ENCODE measurements around the gene ORC4.

Gene ORC4

GRCh38 chr2:148020111-148021058, at the start of gene ORC4:
TSS of gene ORC4 (minus strand) at chr2:148020737. CDS start at chr2:147975958, 44,779 bp downstream.
- DNase-seq (ENCODE audit: low read depth), result peak; percentile 98

GRCh38 chr2:148067801-148068200, 47.3 kb upstream of the ORC4 start:
- no peak for DNase-seq (ENCODE audit: low read depth)

DNA sequence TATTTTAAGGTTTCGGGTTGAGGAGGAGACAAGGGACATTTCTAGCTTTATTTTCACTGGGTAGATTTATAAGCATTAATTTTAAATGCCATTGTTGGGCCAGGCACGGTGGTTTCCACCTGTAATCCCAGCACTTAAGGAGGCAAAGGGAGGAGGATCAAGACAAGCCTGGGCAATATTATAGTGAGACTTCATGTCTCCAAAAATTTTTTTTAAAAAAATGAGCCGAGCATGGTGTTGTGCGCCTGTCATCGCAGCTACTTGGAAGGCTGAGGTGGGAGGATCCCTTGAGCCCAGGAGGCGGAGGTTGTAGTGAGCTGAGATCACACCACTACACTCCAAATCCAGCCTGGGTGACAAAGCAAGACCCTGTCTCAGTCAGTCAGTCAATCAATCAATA, 45.4 kb upstream of the ORC4 start:
- no peak for DNase-seq (ENCODE audit: low read depth)

- DNase-seq (ENCODE audit: low read depth), result no peak
These were observed 43.1 kb upstream of the ORC4 start for GRCh38 chr2:148063633-148064032.

GRCh38 chr2:148058641-148059040, 38.1 kb upstream of the ORC4 start:
- peak; percentile 9 for DNase-seq (ENCODE audit: low read depth)

GRCh38 chr2:148052687-148053086, 32.1 kb upstream of the ORC4 start:
- DNase-seq (ENCODE audit: low read depth), result no peak

DNA sequence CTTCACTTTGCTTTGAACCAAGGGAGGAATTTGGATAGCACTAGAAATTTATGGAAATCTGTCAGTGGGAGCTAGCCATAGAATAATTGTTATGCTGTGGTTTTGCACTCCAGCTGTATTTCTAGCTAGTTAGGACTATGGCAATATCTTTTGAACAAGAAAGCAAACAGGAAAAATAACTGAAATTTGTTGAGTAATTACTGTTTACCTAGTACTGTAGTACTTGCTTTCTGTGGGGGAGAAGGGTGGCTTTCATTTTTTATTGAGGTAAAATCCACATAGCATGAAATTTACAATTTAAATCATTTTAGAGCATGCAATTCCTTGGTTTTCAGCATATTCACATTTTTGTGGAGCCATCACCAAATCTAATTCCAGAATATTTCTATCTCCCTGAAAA, 28.7 kb upstream of the ORC4 start:
- no peak for DNase-seq (ENCODE audit: low read depth)

GRCh38 chr2:148048475-148049221, 28.1 kb upstream of the ORC4 start:
- no peak for DNase-seq (ENCODE audit: low read depth)

DNA sequence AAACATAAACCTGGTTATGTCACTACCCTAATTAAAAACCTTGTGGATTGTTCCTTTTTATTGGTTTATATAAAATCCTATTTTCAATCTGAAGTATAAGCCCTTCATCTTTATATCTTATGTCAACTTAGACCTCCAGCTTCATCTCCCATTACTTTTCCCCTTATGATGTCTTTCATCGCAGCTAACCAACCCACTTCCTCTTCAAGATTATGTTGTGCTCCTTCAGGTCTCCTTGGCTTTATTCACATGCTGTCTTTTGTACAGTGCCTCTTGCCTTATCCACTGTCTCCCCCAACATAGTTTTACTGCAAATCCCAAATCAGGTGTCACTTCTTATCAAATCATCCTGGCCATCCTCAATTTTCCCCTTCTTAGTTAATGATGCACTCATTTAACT, 26.3 kb upstream of the ORC4 start:
- DNase-seq (ENCODE audit: low read depth), result no peak

- DNase-seq (ENCODE audit: low read depth), result no peak
These were observed 23.8 kb upstream of the ORC4 start for GRCh38 chr2:148044322-148044721.

GRCh38 chr2:148042219-148042618, 21.7 kb upstream of the ORC4 start:
- no peak for DNase-seq (ENCODE audit: low read depth)

DNA sequence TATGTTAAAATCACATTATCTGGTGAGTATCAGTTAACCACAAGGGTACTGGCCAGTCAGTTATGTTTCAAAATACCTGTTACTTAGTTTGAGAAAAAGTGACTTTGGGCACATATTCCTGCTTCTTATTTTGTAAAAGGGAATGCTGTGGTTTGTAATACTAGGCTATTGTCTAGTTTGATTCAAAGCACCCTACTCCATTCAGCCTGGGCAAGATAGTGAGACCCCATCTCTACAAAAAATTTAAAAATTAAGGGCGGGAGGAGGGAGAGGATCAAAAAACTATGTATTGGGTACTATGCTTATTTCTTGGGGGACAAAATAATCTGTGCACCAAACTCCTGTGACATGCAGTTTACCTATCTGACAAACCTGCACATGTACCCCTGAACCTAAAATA, 19.2 kb upstream of the ORC4 start:
- DNase-seq (ENCODE audit: low read depth), result no peak

- DNase-seq (ENCODE audit: low read depth), result no peak
These were observed 11.7 kb upstream of the ORC4 start for GRCh38 chr2:148032215-148032614.

GRCh38 chr2:148031152-148031551, 10.6 kb upstream of the ORC4 start:
- no peak for DNase-seq (ENCODE audit: low read depth)

- no peak for DNase-seq (ENCODE audit: low read depth)
These were observed 8.2 kb upstream of the ORC4 start for GRCh38 chr2:148028781-148029180.

DNA sequence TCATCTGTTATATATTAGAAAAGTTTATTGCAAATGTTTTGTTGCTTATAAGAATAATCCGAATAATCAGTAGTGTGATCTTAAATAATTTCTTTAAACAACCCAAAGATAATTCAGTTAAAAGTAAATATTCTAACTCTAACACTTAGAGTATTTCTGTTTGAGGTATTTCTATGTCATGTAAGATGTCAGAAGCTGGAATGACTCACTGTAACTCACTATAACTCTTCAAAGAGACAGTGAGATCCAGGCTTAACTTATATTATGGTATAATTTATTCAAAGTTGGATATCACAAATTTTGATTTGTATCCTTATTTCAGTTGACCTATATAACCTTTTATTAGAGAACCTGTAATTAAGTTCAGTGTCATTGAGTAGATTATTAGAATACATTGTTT, 7.3 kb upstream of the ORC4 start:
- DNase-seq (ENCODE audit: low read depth), result no peak

GRCh38 chr2:148026573-148026972, 6.0 kb upstream of the ORC4 start:
- DNase-seq (ENCODE audit: low read depth), result no peak

- DNase-seq (ENCODE audit: low read depth), result no peak
These were observed 3.3 kb upstream of the ORC4 start for GRCh38 chr2:148023861-148024260.

- DNase-seq (ENCODE audit: low read depth), result no peak
These were observed 2.3 kb upstream of the ORC4 start for GRCh38 chr2:148022882-148023281.

DNA sequence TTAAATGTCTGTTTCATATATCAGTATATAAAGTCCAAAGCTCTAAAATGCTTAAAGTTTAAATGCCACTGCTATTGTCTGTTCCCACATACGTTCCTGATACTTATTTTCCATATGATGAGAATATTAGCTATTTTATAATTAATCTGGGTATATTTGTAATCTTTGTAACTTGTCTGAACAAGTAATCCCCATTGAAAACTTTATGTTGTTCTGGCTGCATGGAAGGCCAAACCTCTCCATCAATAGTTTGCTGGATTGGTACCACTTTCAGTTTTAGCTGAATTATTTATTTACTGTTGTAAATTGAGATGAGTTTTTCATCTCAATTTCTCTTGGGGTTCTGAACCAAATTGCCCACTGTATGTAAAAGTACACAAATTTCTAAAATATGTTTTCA, 1.8 kb upstream of the ORC4 start:
- no peak for DNase-seq (ENCODE audit: low read depth)

DNA sequence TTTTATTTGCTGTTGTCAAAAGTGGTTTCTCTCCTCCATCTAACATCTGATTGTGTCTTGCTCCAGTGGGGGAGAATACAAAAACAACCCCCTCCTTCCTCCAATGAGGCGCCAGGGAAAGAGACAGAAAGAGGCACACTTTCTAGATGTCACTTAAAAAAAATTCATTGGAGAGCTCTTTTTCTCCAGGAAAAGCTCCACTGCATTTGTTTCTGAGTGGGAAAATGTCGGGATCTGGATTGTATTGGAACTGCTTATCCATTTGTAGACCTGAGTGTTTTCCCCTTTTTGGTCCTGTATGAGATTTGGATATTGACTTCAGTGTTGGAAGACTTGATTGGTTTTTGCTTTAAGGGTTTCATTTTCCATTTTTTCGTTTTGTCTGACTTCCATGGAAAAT, 1.3 kb upstream of the ORC4 start:
- DNase-seq (ENCODE audit: low read depth), result no peak

GRCh38 chr2:148021059-148021861, 723 bp upstream of the ORC4 start, which contains the start of gene MBD5:
TSS of gene MBD5 (plus strand) at chr2:148021091.
- DNase-seq (ENCODE audit: low read depth), result no peak

Measured in non-pigmented ciliary epithelial cell (primary cell).